PFSK-1 (cell line): Measurements from ENCODE around the gene MEGF6.

ENCODE experiments used
- POLR2AphosphoS5 ChIP-seq: IDR thresholded peaks from 2 replicates; pipeline ENCODE4 v1.6.1; 2012; ENCODE audit warnings: low read depth, mild to moderate bottlenecking, control low read depth, low read length, moderate library complexity
- TAF1 ChIP-seq: IDR thresholded peaks from 2 replicates; pipeline ENCODE4 v1.6.1; 2012; ENCODE audit warnings: low read length, control low read depth, borderline replicate concordance; ENCODE audit not compliant: insufficient read depth
- TF ChIP-seq, protein P1 (sequence below), 2 experiments: IDR thresholded peaks; 2 replicates each; pipeline versions ENCODE4 v1.6.1 to v1.8.0; 2011 to 2012; ENCODE audit warnings: low read depth in 2 of 2, low read length in 2 of 2, control low read depth in 1 of 2, inconsistent platforms in 1 of 2, mild to moderate bottlenecking in 1 of 2, moderate library complexity in 1 of 2; ENCODE audit not compliant: insufficient read depth in 1 of 2

GRCh38 chr1:3510956-3511250, 100.4 kb downstream of the MEGF6 start:
- no peak for TF ChIP-seq POLR2AphosphoS5
- no peak for TF ChIP-seq TAF1
- TF ChIP-seq, protein P1, sequence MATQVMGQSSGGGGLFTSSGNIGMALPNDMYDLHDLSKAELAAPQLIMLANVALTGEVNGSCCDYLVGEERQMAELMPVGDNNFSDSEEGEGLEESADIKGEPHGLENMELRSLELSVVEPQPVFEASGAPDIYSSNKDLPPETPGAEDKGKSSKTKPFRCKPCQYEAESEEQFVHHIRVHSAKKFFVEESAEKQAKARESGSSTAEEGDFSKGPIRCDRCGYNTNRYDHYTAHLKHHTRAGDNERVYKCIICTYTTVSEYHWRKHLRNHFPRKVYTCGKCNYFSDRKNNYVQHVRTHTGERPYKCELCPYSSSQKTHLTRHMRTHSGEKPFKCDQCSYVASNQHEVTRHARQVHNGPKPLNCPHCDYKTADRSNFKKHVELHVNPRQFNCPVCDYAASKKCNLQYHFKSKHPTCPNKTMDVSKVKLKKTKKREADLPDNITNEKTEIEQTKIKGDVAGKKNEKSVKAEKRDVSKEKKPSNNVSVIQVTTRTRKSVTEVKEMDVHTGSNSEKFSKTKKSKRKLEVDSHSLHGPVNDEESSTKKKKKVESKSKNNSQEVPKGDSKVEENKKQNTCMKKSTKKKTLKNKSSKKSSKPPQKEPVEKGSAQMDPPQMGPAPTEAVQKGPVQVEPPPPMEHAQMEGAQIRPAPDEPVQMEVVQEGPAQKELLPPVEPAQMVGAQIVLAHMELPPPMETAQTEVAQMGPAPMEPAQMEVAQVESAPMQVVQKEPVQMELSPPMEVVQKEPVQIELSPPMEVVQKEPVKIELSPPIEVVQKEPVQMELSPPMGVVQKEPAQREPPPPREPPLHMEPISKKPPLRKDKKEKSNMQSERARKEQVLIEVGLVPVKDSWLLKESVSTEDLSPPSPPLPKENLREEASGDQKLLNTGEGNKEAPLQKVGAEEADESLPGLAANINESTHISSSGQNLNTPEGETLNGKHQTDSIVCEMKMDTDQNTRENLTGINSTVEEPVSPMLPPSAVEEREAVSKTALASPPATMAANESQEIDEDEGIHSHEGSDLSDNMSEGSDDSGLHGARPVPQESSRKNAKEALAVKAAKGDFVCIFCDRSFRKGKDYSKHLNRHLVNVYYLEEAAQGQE (IDR thresholded peaks at IDR 0.05; ENCODE audit: insufficient read depth in 1 of 2, low read depth in 2 of 2, low read length in 2 of 2), result no peak
